H1 (cell line): Measurements from ENCODE around the gene DCAF6. TPM values are rescaled to one million over a fixed set of nuclear protein-coding genes. Genes with fewer than 3 reads are reported as not detected.

Experiments used
- CTCF ChIA-PET: fragments of 300-600 bp; sonication (Branson Sonifier 250); formaldehyde crosslinking; loops from one replicate; lab custom pipeline; 2021; ENCODE audit not compliant: partially characterized antibody; lab: Charles Lee
- POLR2A ChIA-PET: fragments of 300-600 bp; sonication (Branson Sonifier 250); formaldehyde crosslinking; loops from one replicate; lab custom pipeline; 2021; ENCODE audit warnings: inconsistent platforms; ENCODE audit not compliant: partially characterized antibody; lab: Charles Lee
- DNase-seq, 2 experiments: peaks; one replicate each; pipeline versions ENCODE4 v3.0.0 to v3.0.0-alpha.2; 2010 to 2022; ENCODE audit warnings: low spot score in 2 of 2, low read depth in 1 of 2, mixed read lengths in 1 of 2
- FAIRE-seq: peaks from 2 replicates; lab custom pipeline; 2011; peaks lifted over from hg19 to GRCh38; lab: Jason Lieb, UNC
- H2AFZ ChIP-seq: 2 replicates; pipeline ENCODE4 v1.8.1; 2012; ENCODE audit warnings: low read length, inconsistent platforms
- H2AK5ac ChIP-seq: 2 replicates; pipeline ENCODE4 v1.6.1; 2013; ENCODE audit warnings: low read depth, low read length
- H2BK120ac ChIP-seq: replicated peaks from 2 replicates; pipeline ENCODE3; 2013; ENCODE audit warnings: low read depth, low read length, inconsistent platforms
- H2BK12ac ChIP-seq: 2 replicates; pipeline ENCODE4 v1.6.1; 2013; ENCODE audit warnings: low read depth, low read length
- H2BK15ac ChIP-seq: 2 replicates; pipeline ENCODE4 v1.6.1; 2013; ENCODE audit warnings: low read length
- H2BK20ac ChIP-seq: 2 replicates; pipeline ENCODE4 v1.6.1; 2013; ENCODE audit warnings: low read length
- H2BK5ac ChIP-seq: 2 replicates; pipeline ENCODE4 v1.6.1; 2013; ENCODE audit warnings: low read depth, low read length
- H3K14ac ChIP-seq: 2 replicates; pipeline ENCODE4 v1.6.1; 2013; ENCODE audit warnings: inconsistent platforms; ENCODE audit not compliant: insufficient read length
- H3K18ac ChIP-seq: 2 replicates; pipeline ENCODE4 v1.6.1; 2013; ENCODE audit warnings: low read length; ENCODE audit errors: extremely low read depth
- H3K23ac ChIP-seq: 2 replicates; pipeline ENCODE4 v1.6.1; 2013; ENCODE audit warnings: inconsistent platforms; ENCODE audit not compliant: insufficient read length
- H3K23me2 ChIP-seq: 2 replicates; pipeline ENCODE4 v1.6.1; 2013; ENCODE audit warnings: low read depth, low read length
- H3K27ac ChIP-seq: 2 replicates; pipeline ENCODE4 v1.6.1; 2011; ENCODE audit warnings: low read depth, low read length, inconsistent platforms
- H3K27me3 ChIP-seq, 4 experiments: replicated peaks in 1 of 4; 1 replicate in 1 of 4; 2 replicates in 3 of 4; pipeline versions ENCODE4 v1.6.1 to v1.8.1; 2011 to 2013; ENCODE audit warnings: low read length in 3 of 4, mild to moderate bottlenecking in 3 of 4, inconsistent platforms in 2 of 4, mixed read lengths in 2 of 4, moderate library complexity in 1 of 4; ENCODE audit not compliant: control insufficient read depth in 3 of 4, insufficient read depth in 3 of 4; ENCODE audit errors: extremely low read depth in 1 of 4
- H3K36me3 ChIP-seq, 4 experiments: 2 replicates each; pipeline versions ENCODE4 v1.6.1 to v1.8.1; 2011 to 2013; ENCODE audit warnings: mild to moderate bottlenecking in 4 of 4, low read length in 3 of 4, moderate library complexity in 2 of 4, control low read depth in 1 of 4, inconsistent platforms in 1 of 4; ENCODE audit not compliant: insufficient read depth in 4 of 4, control insufficient read depth in 2 of 4
- H3K4ac ChIP-seq: replicated peaks from 2 replicates; pipeline ENCODE3; 2013; ENCODE audit warnings: low read length, low read depth, mixed read lengths, inconsistent platforms; ENCODE audit not compliant: insufficient read length
- H3K4me1 ChIP-seq, 4 experiments: replicated peaks in 1 of 4; 1 replicate in 1 of 4; 2 replicates in 3 of 4; pipeline versions ENCODE4 v1.6.1 to v1.8.1; 2011 to 2013; ENCODE audit warnings: low read length in 3 of 4, inconsistent platforms in 2 of 4, mixed read lengths in 1 of 4; ENCODE audit not compliant: insufficient read depth in 4 of 4, control insufficient read depth in 3 of 4
- H3K4me2 ChIP-seq, 2 experiments: 2 replicates each; pipeline versions ENCODE4 v1.6.1 to v1.8.1; 2011 to 2013; ENCODE audit warnings: low read depth in 2 of 2, low read length in 2 of 2, control low read depth in 1 of 2, inconsistent platforms in 1 of 2, mild to moderate bottlenecking in 1 of 2; ENCODE audit not compliant: insufficient read depth in 1 of 2
- H3K4me3 ChIP-seq, 4 experiments: fragments of 200-600, 300-600 bp in 1 of 4; sonication (generic), shearing (Covaris generic), sonication (Bioruptor Twin) in 1 of 4; 2 replicates each; pipeline versions ENCODE4 v1.5.1 to v1.8.1; 2011 to 2016; ENCODE audit warnings: low read length in 4 of 4, low read depth in 3 of 4, control low read depth in 2 of 4, inconsistent platforms in 2 of 4, mild to moderate bottlenecking in 2 of 4, mixed read lengths in 1 of 4, moderate library complexity in 1 of 4; ENCODE audit not compliant: insufficient read depth in 2 of 4; ENCODE audit errors: extremely low read depth in 1 of 4
- H3K56ac ChIP-seq: replicated peaks from 2 replicates; pipeline ENCODE3; 2013; ENCODE audit warnings: low read depth, mild to moderate bottlenecking, mixed read lengths, low read length, inconsistent platforms; ENCODE audit not compliant: insufficient read length
- H3K79me1 ChIP-seq: 2 replicates; pipeline ENCODE4 v1.6.1; 2013; ENCODE audit warnings: low read depth, low read length, control low read depth
- H3K79me2 ChIP-seq, 2 experiments: 2 replicates each; pipeline versions ENCODE4 v1.6.1 to v1.8.1; 2012 to 2013; ENCODE audit warnings: low read length in 2 of 2, mild to moderate bottlenecking in 2 of 2, inconsistent platforms in 1 of 2; ENCODE audit not compliant: insufficient read depth in 2 of 2, control insufficient read depth in 1 of 2
- H3K9ac ChIP-seq, 4 experiments: replicated peaks in 1 of 4; 1 replicate in 1 of 4; 2 replicates in 3 of 4; pipeline versions ENCODE4 v1.6.1 to v1.8.1; 2011 to 2013; ENCODE audit warnings: low read depth in 3 of 4, low read length in 3 of 4, control low read depth in 2 of 4, mild to moderate bottlenecking in 2 of 4, moderate library complexity in 2 of 4, inconsistent platforms in 1 of 4; ENCODE audit errors: extremely low read depth in 1 of 4
- H3K9me3 ChIP-seq, 2 experiments: 2 replicates each; pipeline versions ENCODE4 v1.6.1 to v1.8.1; 2012 to 2013; ENCODE audit warnings: mild to moderate bottlenecking in 2 of 2, moderate library complexity in 2 of 2, control low read depth in 1 of 2, inconsistent platforms in 1 of 2, low read depth in 1 of 2, low read length in 1 of 2, mixed read lengths in 1 of 2; ENCODE audit not compliant: insufficient read depth in 2 of 2
- H4K20me1 ChIP-seq, 2 experiments: replicated peaks in 1 of 2; 2 replicates each; pipeline versions ENCODE3 to v1.8.1; 2011 to 2013; ENCODE audit warnings: inconsistent platforms in 2 of 2, low read length in 2 of 2, mild to moderate bottlenecking in 1 of 2; ENCODE audit not compliant: insufficient read depth in 2 of 2, control insufficient read depth in 1 of 2
- H4K5ac ChIP-seq: 2 replicates; pipeline ENCODE4 v1.6.1; 2013; ENCODE audit warnings: low read length, low read depth, mixed read lengths, inconsistent platforms; ENCODE audit not compliant: insufficient read length
- H4K8ac ChIP-seq: 2 replicates; pipeline ENCODE4 v1.8.0; 2013; ENCODE audit warnings: mild to moderate bottlenecking, moderate library complexity, low read length, inconsistent platforms; ENCODE audit not compliant: insufficient read depth; ENCODE audit errors: extremely low read depth
- H4K91ac ChIP-seq: replicated peaks from 2 replicates; pipeline ENCODE3; 2013; ENCODE audit warnings: low read length, mixed read lengths, inconsistent platforms; ENCODE audit not compliant: insufficient read length
- CBX5 ChIP-seq: fragments of 300-800, 300-1000 bp; sonication (generic); IDR thresholded peaks from 2 replicates; pipeline ENCODE4 v1.7.1; 2016; ENCODE audit warnings: antibody characterized with exemption, low read length, low read depth
- CHD1 ChIP-seq: IDR thresholded peaks from 2 replicates; pipeline ENCODE4 v1.6.1; 2012; ENCODE audit warnings: low read depth, low read length, improper control_type of control experiment
- CREB1 ChIP-seq: IDR thresholded peaks from 2 replicates; pipeline ENCODE4 v1.6.1; 2012; ENCODE audit warnings: inconsistent platforms
- GTF2F1 ChIP-seq: IDR thresholded peaks from 2 replicates; pipeline ENCODE4 v1.6.1; 2012; ENCODE audit warnings: low read depth, low read length, improper control_type of control experiment, borderline replicate concordance
- KDM1A ChIP-seq: fragments of 200-600, 300-600 bp; sonication (generic); IDR thresholded peaks from 2 replicates; pipeline ENCODE4 v1.7.1; 2016; ENCODE audit warnings: mild to moderate bottlenecking, low read length, borderline replicate concordance
- POLR2AphosphoS5 ChIP-seq: IDR thresholded peaks from 2 replicates; pipeline ENCODE4 v1.6.1; 2011; ENCODE audit warnings: low read depth, low read length
- RBBP5 ChIP-seq: IDR thresholded peaks from 2 replicates; pipeline ENCODE4 v1.7.1; 2012; ENCODE audit warnings: low read depth, mild to moderate bottlenecking, inconsistent platforms, low read length, moderate library complexity, borderline replicate concordance
- RFX5 ChIP-seq: IDR thresholded peaks from 2 replicates; pipeline ENCODE4 v1.6.1; 2011; ENCODE audit warnings: low read depth, low read length, improper control_type of control experiment, borderline replicate concordance
- RNF2 ChIP-seq: fragments of 200-900, 300-1000 bp; sonication (generic); IDR thresholded peaks from 2 replicates; pipeline ENCODE4 v1.7.1; 2016; ENCODE audit warnings: borderline replicate concordance, low read depth, mild to moderate bottlenecking, antibody characterized with exemption, low read length; ENCODE audit not compliant: poor library complexity, severe bottlenecking; ENCODE audit errors: missing control alignments
- SIN3A ChIP-seq, 2 experiments: IDR thresholded peaks in 1 of 2; conservative IDR thresholded peaks in 1 of 2; 2 replicates each; pipeline ENCODE4 v1.6.1; 2011 to 2012; ENCODE audit warnings: low read length in 2 of 2, improper control_type of control experiment in 1 of 2, low read depth in 1 of 2, mild to moderate bottlenecking in 1 of 2
- SRF ChIP-seq: IDR thresholded peaks from 2 replicates; pipeline ENCODE4 v1.6.1; 2011; ENCODE audit warnings: mild to moderate bottlenecking, low read depth, low read length, moderate library complexity
- TEAD4 ChIP-seq: IDR thresholded peaks from 2 replicates; pipeline ENCODE4 v1.6.1; 2012; ENCODE audit warnings: low read depth, low read length, inconsistent platforms, mixed read lengths
- ZNF274 ChIP-seq: IDR thresholded peaks from 2 replicates; pipeline ENCODE4 v1.7.0; 2012; ENCODE audit warnings: low read length, borderline replicate concordance; ENCODE audit errors: extremely low read depth
- WGBS, 2 experiments: shearing (Covaris generic) in 1 of 2; methylation state at CpG; one replicate each; pipeline versions ENCODE4 v1.1.6 to v1.1.7; 2013 to 2015; ENCODE audit warnings: low lambda C conversion rate in 2 of 2, mixed read lengths in 2 of 2, inconsistent platforms in 1 of 2, low coverage in 1 of 2, missing lambda C conversion rate in 1 of 2; ENCODE audit not compliant: insufficient replicate concordance in 2 of 2, insufficient coverage in 1 of 2, insufficient read length in 1 of 2; ENCODE audit errors: extremely low coverage in 1 of 2, missing lambda C conversion rate in 1 of 2; 5-methylcytosine and 5-hydroxymethylcytosine counted together
- polyA plus RNA-seq, 7 experiments: library from polyadenylated mRNA; depleted of rRNA in 3 of 7; stranded (reverse) in 5 of 7; unstranded in 2 of 7; fragments of >200 nt in 5 of 7; fragments of 200-250 nt in 2 of 7; gene quantifications; 1 replicate in 5 of 7; 2 replicates in 1 of 7; 4 replicates in 1 of 7; pipeline versions ENCODE4 v1.2.1 to v1.2.3, GENCODE V29; 2011 to 2013; ENCODE audit warnings: missing spikeins in 2 of 7, mixed read lengths in 2 of 7
- total RNA-seq: library from RNA; stranded (reverse); fragmentation: NEBNext Ultra II Directional; extraction: Animal tissue kit (Norgen Biotek cat#: 25700); gene quantifications from 2 replicates; pipeline ENCODE4 v1.2.1, GENCODE V29; 2021

The DCAF6 gene
- total and polyA plus RNA-seq, 2 of the 8 experiments (the other 6 are each of a cell fraction or from before 2014, with no cell fraction given) = 12.3 to 17.4 TPM

- Histone ChIP-seq H4K8ac (no peak overlapping the region), H4K20me1 (no peaks in the 10 kb centered on the region), H3K79me2 (no peaks in the 10 kb centered on the region), H3K4ac (no peak overlapping the region), H2AK5ac (no peak overlapping the region), H2BK20ac (no peak overlapping the region), H2BK15ac (no peak overlapping the region), H3K23ac (no peak overlapping the region), H2AFZ (no peak overlapping the region), H3K9me3 (no peaks in the 10 kb centered on the region), H4K91ac (no peak overlapping the region), H3K36me3 (no peaks in the 10 kb centered on the region; a peak in 3 of 8 replicates), H2BK5ac (no peak overlapping the region), H2BK120ac (no peak overlapping the region), H3K9ac (no peak overlapping the region), H3K23me2 (no peaks in the 10 kb centered on the region), H3K27me3 (no peaks in the 10 kb centered on the region), H3K56ac (no peak overlapping the region), H3K18ac (no peak overlapping the region), H3K14ac (no peak overlapping the region), H2BK12ac (no peak overlapping the region), H3K27ac (no peak overlapping the region), H4K5ac (no peak overlapping the region), H3K4me1 (no peaks in the 10 kb centered on the region), H3K4me2 (no peak overlapping the region), H3K4me3 (no peak overlapping the region), H3K79me1 (no peaks in the 10 kb centered on the region; the same call in 1 of the 2 replicates)
- FAIRE-seq (no peak), DNase-seq (no peak)
- WGBS, 2 experiments = 88% methylated on average over 15 of the region's 15 CpGs; no CpG with 5 or more reads in 1 of the 2 experiments
- CTCF ChIA-PET = interaction anchor here (0.6 to 8.3 kb wide), 4 partner anchors 13 to 80 kb away, joined by 3 to 76 read pairs (median 8); partner anchors contain the start of gene TIPRL
- POLR2A ChIA-PET = interaction anchor here (1.5 kb wide), 1 partner anchor 9 kb away, joined by 3 read pairs; no protein-coding TSS in a partner anchor
- TF ChIP-seq RNF2 (no peak), TEAD4 (no peak), KDM1A (no peak), SRF (no peak), SIN3A (conservative IDR thresholded peaks at IDR 0.05 in 1 of 2, IDR thresholded peaks at IDR 0.05 in 1 of 2; ENCODE audit: low read depth in 1 of 2, low read length in 2 of 2) (no peak), CREB1 (no peak), RFX5 (no peak), CHD1 (no peak), POLR2AphosphoS5 (no peak), CBX5 (no peak), ZNF274 (no peak), GTF2F1 (no peak), RBBP5 (no peak)
Measured at GRCh38 chr1:168098534-168099320, 162.2 kb downstream of the DCAF6 start.
